Measurements from ENCODE around the gene FRAT2. TPM values are rescaled to one million over a fixed set of nuclear protein-coding genes. Genes with fewer than 3 reads are reported as not detected.
"Not testable (repeated sequence)": the region's sequence is repeated elsewhere in the genome, so short reads cannot be mapped to it uniquely, and the experiment has no call there.

The FRAT2 gene
- total and polyA plus RNA-seq, 2 of the 4 experiments (the other 2 are of a cell fraction), result 2.0 to 2.5 TPM

DNA sequence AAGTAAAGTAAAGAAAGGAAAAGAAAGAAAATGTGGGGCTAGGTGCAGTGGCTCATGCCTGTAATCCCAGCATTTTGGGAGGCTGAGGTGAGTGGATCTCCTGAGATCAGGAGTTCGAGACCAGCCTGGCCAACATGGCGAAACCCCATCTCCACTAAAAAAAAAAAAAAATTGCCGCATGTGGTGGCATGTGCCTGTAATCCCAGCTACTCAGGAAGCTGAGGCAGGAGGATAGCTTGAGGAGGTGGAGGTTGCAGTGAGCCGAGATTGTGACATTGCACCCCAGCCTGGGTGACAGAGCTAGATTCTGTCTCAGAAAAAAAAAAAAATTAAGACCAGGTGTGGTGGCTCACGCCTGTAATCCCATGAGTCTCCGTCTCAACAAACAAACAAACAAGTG, 9.1 kb upstream of the FRAT2 start:
- POLR2A ChIA-PET (ENCODE audit: unreplicated experiment); H3K27me3 ChIP-seq (ENCODE audit: control insufficient read depth, insufficient read depth, low read length); H2BK120ac ChIP-seq (ENCODE audit: low read depth, low read length); H2AK9ac ChIP-seq (replicated peaks; ENCODE audit: low read depth, low read length, poor library complexity); H3K9ac ChIP-seq (ENCODE audit: low read depth, low read length); H4K8ac ChIP-seq (ENCODE audit: low read depth in 2 of 2, low read length in 2 of 2); H3K4ac ChIP-seq (ENCODE audit: low read depth, low read length); H3K56ac ChIP-seq (ENCODE audit: extremely low read depth, insufficient read depth, low read length); BruUV-seq (replicated peaks); DNase-seq; H3K14ac ChIP-seq (replicated peaks; ENCODE audit: low read depth, low read length); dilution Hi-C loops (cut with HindIII; ENCODE audit: low sequenced_read_pairs, unreplicated experiment); H3K4me2 ChIP-seq (ENCODE audit: low read depth, low read length); H2BK20ac ChIP-seq (ENCODE audit: low read depth, low read length); H3K18ac ChIP-seq (ENCODE audit: low read depth, low read length); H3K9me3 ChIP-seq (ENCODE audit: control insufficient read depth, insufficient read depth, low read length); H3K79me1 ChIP-seq (ENCODE audit: low read depth in 1 of 2, low read length in 2 of 2); in situ Hi-C loops (cut with MboI; ENCODE audit: low sequenced_read_pairs); H3K9me1 ChIP-seq (ENCODE audit: insufficient read depth, low read length); H2BK15ac ChIP-seq (ENCODE audit: low read depth, low read length); H2AK5ac ChIP-seq (ENCODE audit: low read depth, low read length); intact Hi-C loops (cut with micrococcal nuclease); H4K5ac ChIP-seq (ENCODE audit: low read depth, low read length); H3K36me3 ChIP-seq (ENCODE audit: control insufficient read depth, insufficient read depth, low read length); H3K4me1 ChIP-seq (ENCODE audit: control insufficient read depth, insufficient read depth, low read length); H2BK5ac ChIP-seq (ENCODE audit: low read depth, low read length, poor library complexity, severe bottlenecking); H4K20me1 ChIP-seq (ENCODE audit: insufficient read depth, low read length); H3K27ac ChIP-seq (ENCODE audit: insufficient read depth, low read length); H3K4me3 ChIP-seq (ENCODE audit: insufficient read depth, low read depth, low read length); ATAC-seq (ENCODE audit: low read depth); H2AFZ ChIP-seq (replicated peaks; ENCODE audit: low read length, poor library complexity); H3K23ac ChIP-seq (ENCODE audit: low read depth, low read length); H4K91ac ChIP-seq (ENCODE audit: insufficient read depth, low read depth, low read length): not testable (repeated sequence)
- WGBS, 2 experiments (ENCODE audit: extremely low coverage in 2 of 2, insufficient read length in 1 of 2), result 100% methylated on average over 1 of the region's 6 CpGs; no CpG with 5 or more reads in 1 of the 2 experiments
- CTCF ChIA-PET, result interaction anchor here (0.6 kb wide), 1 partner anchor 1533 kb away, joined by 8 read pairs; no protein-coding TSS in a partner anchor
